DND-41 (cell line): ENCODE measurements around the gene METTL3.
A peak's percentile ranks its signal among the peaks of the same experiment; 100 is the strongest.

Experiments used
- ATAC-seq: fragments of 200-7000 bp; cut with Tn5 transposase; 3 replicates; pipeline ENCODE4 v1.9.1; 2021; ENCODE audit warnings: low read depth; ENCODE audit not compliant: insufficient read depth
- DNase-seq: peaks from one replicate; pipeline ENCODE4 v3.0.0-alpha.2; 2020
- H2AFZ ChIP-seq: 2 replicates; pipeline ENCODE4 v1.6.0; 2012; ENCODE audit warnings: low read depth, low read length
- H3K27ac ChIP-seq: 2 replicates; pipeline ENCODE4 v1.5.1; 2012; ENCODE audit warnings: low read length, inconsistent platforms
- H3K27me3 ChIP-seq: fragments of 200-600 bp; sonication (generic); 2 replicates; pipeline ENCODE4 v1.6.0; 2012; ENCODE audit warnings: low read length, mild to moderate bottlenecking, inconsistent platforms; ENCODE audit not compliant: insufficient read depth, poor library complexity
- H3K36me3 ChIP-seq: 2 replicates; pipeline ENCODE4 v1.5.1; 2012; ENCODE audit warnings: low read length, inconsistent platforms; ENCODE audit not compliant: insufficient read depth
- H3K4me1 ChIP-seq: 2 replicates; pipeline ENCODE4 v1.5.1; 2012; ENCODE audit warnings: mild to moderate bottlenecking, low read length; ENCODE audit not compliant: insufficient read depth
- H3K4me2 ChIP-seq: 2 replicates; pipeline ENCODE4 v1.6.0; 2012; ENCODE audit warnings: mild to moderate bottlenecking, moderate library complexity, low read length, inconsistent platforms; ENCODE audit not compliant: insufficient read depth
- H3K4me3 ChIP-seq, 2 experiments: fragments of 200-600 bp in 1 of 2; shearing (Covaris generic) in 1 of 2; 2 replicates each; pipeline ENCODE4 v1.5.1; 2012 to 2016; ENCODE audit warnings: inconsistent platforms in 2 of 2, low read length in 2 of 2, mild to moderate bottlenecking in 2 of 2, low read depth in 1 of 2, moderate library complexity in 1 of 2
- H3K79me2 ChIP-seq: 2 replicates; pipeline ENCODE4 v1.6.0; 2012; ENCODE audit warnings: low read length, inconsistent platforms; ENCODE audit not compliant: insufficient read depth
- H3K9ac ChIP-seq: 2 replicates; pipeline ENCODE4 v1.6.0; 2012; ENCODE audit warnings: low read depth, mild to moderate bottlenecking, inconsistent platforms, low read length, moderate library complexity
- H3K9me3 ChIP-seq: 2 replicates; pipeline ENCODE4 v1.5.1; 2012; ENCODE audit warnings: low read length, moderate library complexity, mild to moderate bottlenecking, inconsistent platforms; ENCODE audit not compliant: insufficient read depth, severe bottlenecking
- H4K20me1 ChIP-seq: 2 replicates; pipeline ENCODE4 v1.6.0; 2012; ENCODE audit warnings: low read length; ENCODE audit not compliant: insufficient read depth
- CTCF ChIP-seq: IDR thresholded peaks from 2 replicates; pipeline ENCODE4 v1.5.1; 2012; ENCODE audit warnings: borderline replicate concordance, low read length, moderate library complexity, mild to moderate bottlenecking; ENCODE audit not compliant: poor library complexity, severe bottlenecking; ENCODE audit errors: extremely low read depth
- EZH2 ChIP-seq: IDR thresholded peaks from 3 replicates; pipeline ENCODE4 v1.6.1; 2012; ENCODE audit warnings: borderline replicate concordance, low read depth, mild to moderate bottlenecking, moderate library complexity, low read length, inconsistent platforms; ENCODE audit not compliant: severe bottlenecking

The METTL3 gene

GRCh38 chr14:21525962-21526671 lies 15.0 kb upstream of the METTL3 start, which contains the start of gene SALL2:
Gene SALL2 (minus strand): TSS chr14:21526346. CDS start chr14:21526127, 219 bp downstream.
- Histone ChIP-seq H3K36me3 (peaks cover 8% of the 10 kb centered on the region), H3K4me3 (peak within 1 kb of the TSS; percentile 69 to 88; a peak in 3 of 4 replicates)
- ATAC-seq: peak; percentile 94

GRCh38 chr14:21525571-21525961 lies 14.4 kb upstream of the METTL3 start:
- H3K79me2 ChIP-seq: peaks cover 5% of the 10 kb centered on the region
- peak overlapping the region; percentile 75; the same call in 1 of the 2 replicates for H3K9ac ChIP-seq
- DNase-seq (peak; percentile 16), ATAC-seq (no peak)
- peak overlapping the region; percentile 74; the same call in 1 of the 2 replicates for H3K27ac ChIP-seq
- no peaks in the 10 kb centered on the region for H3K9me3 ChIP-seq
- peaks cover 8% of the 10 kb centered on the region for H3K36me3 ChIP-seq
- no peaks in the 10 kb centered on the region for H3K27me3 ChIP-seq
- peaks cover 16% of the 10 kb centered on the region for H3K4me1 ChIP-seq
- TF ChIP-seq EZH2 (no peak), CTCF (no peak)
- no peaks in the 10 kb centered on the region for H4K20me1 ChIP-seq
- H3K4me3 ChIP-seq: peak overlapping the region; percentile 69 to 88; a peak in 3 of 4 replicates
- peak overlapping the region; percentile 94 for H2AFZ ChIP-seq
- H3K4me2 ChIP-seq: peak overlapping the region; percentile 82

More at GRCh38 chr14:21525962-21526671, 15.0 kb upstream of the METTL3 start, which contains the start of gene SALL2:
- Histone ChIP-seq H3K4me1 (peaks cover 16% of the 10 kb centered on the region), H3K79me2 (peaks cover 5% of the 10 kb centered on the region), H3K9ac (peak within 1 kb of the TSS; percentile 75), H4K20me1 (no peaks in the 10 kb centered on the region), H3K4me2 (peak within 1 kb of the TSS; percentile 82), H3K27me3 (no peaks in the 10 kb centered on the region), H2AFZ (peak within 1 kb of the TSS; percentile 94), H3K27ac (peak within 1 kb of the TSS; percentile 74), H3K9me3 (no peaks in the 10 kb centered on the region)
- TF ChIP-seq CTCF: no peak
- TF ChIP-seq EZH2: no peak
- DNase-seq: peak; percentile 93

GRCh38 chr14:21524575-21525490 lies 13.7 kb upstream of the METTL3 start:
- Histone ChIP-seq H3K4me3 (peak overlapping the region in 1 of 2 experiments; percentile 88; a peak in 2 of 4 replicates), H3K4me2 (peak overlapping the region; percentile 82), H3K9ac (peak overlapping the region; percentile 75; the same call in 1 of the 2 replicates), H2AFZ (no peak overlapping the region), H3K4me1 (peaks cover 16% of the 10 kb centered on the region), H4K20me1 (no peaks in the 10 kb centered on the region), H3K27me3 (no peaks in the 10 kb centered on the region), H3K27ac (peak overlapping the region; percentile 20; the same call in 1 of the 2 replicates), H3K79me2 (peaks cover 5% of the 10 kb centered on the region), H3K9me3 (no peaks in the 10 kb centered on the region), H3K36me3 (peaks cover 8% of the 10 kb centered on the region)
- no peak for ATAC-seq
- no peak for DNase-seq
- no peak for TF ChIP-seq EZH2
- TF ChIP-seq CTCF: no peak
